ENCODE data around the gene GPD2. TPM values are rescaled to one million over a fixed set of nuclear protein-coding genes. Genes with fewer than 3 reads are reported as not detected.

The GPD2 gene
- total RNA-seq, 3 donors from 2014 or later (not counting 1 experiment from before 2014, with no cell fraction given), result 12.5 to 20.2 (median 18.3) TPM

DNA sequence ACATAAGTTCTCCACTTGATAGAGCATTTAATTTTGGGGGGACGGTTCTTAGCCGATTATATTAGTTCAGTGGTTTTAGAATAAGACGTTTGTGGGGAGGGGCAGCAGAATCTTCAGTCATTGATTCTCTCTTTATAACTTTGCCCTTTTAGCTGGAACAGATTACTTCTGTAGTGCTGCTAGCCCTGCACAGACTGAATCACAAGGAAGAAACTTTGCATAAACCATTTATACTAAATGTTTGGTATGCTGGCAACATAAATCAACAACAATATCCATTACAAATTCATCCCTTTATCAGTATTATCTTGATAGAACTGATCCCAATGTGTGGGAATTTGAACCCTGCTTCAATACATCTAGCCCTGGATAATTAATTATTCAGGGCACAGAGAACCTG lies 112.2 kb downstream of the GPD2 start:
- Histone ChIP-seq H3K9me3 (ENCODE audit: control insufficient read depth, insufficient read depth, low read length) (no peaks in the 10 kb centered on the region), H3K27me3 (ENCODE audit: control insufficient read depth, insufficient read depth, low read length) (no peaks in the 10 kb centered on the region), H3K36me3 (ENCODE audit: control insufficient read depth, insufficient read depth, low read length) (peaks cover 6% of the 10 kb centered on the region), H3K4me3 (ENCODE audit: low read length) (no peak overlapping the region), H3K27ac (ENCODE audit: low read length) (no peak overlapping the region), H3K4me1 (ENCODE audit: control insufficient read depth, insufficient read depth, low read length) (no peaks in the 10 kb centered on the region)
- 86% methylated on average over 3 of the region's 3 CpGs for WGBS (ENCODE audit: insufficient coverage)
- Mint-ChIP-seq H3K27ac (no peak overlapping the region), H3K9me3 (no peaks in the 10 kb centered on the region), H3K36me3 (no peaks in the 10 kb centered on the region), H3K4me3 (no peak overlapping the region), H3K27me3 (ENCODE audit: low read depth in 2 of 2) (no peaks in the 10 kb centered on the region), H3K4me1 (no peaks in the 10 kb centered on the region)
- TF ChIP-seq CTCF (IDR thresholded peaks at IDR 0.05), result no peak
- DNase-seq (no peak), ATAC-seq (no peak)
- intact Hi-C loops (cut with micrococcal nuclease), result no loop called here

DNA sequence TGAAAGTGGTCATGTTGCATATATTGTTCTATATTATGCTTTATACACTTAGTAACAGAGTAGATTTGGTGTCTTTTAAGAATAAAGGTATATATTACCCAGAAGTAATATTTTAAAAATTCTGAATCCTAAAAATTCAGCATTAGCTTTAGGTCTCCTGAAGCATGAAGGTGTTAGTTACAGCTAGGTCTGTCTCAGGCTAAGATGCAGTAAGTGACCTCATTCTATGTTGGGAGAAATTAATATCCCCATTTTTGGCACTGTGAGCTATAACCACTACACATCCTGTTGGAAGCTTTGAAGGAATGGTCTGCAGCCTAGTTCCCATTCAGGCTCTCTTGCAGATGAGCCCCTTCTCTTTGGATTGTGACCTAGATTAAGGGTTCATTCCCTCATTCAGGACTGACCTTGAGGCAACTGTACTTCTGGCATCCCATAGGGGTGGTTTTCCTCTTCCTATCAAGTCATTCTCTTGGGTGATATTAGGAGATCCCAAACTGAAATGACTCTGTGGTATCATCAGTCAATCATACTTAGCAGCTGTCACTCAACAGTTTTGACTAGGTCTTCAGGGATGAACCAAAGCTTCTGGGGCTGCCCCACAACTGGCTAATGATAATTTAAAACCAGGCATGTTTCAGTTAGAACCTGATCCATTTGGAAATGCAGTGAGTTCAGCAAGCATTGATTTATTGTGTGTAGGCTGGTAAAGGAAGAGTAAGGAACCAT lies 117.7 kb downstream of the GPD2 start:
- intact Hi-C loops (cut with micrococcal nuclease), result no loop called here
- Histone ChIP-seq H3K27ac (ENCODE audit: low read length) (no peak overlapping the region), H3K27me3 (ENCODE audit: control insufficient read depth, insufficient read depth, low read length) (no peaks in the 10 kb centered on the region), H3K36me3 (ENCODE audit: control insufficient read depth, insufficient read depth, low read length) (peaks cover 14% of the 10 kb centered on the region), H3K9me3 (ENCODE audit: control insufficient read depth, insufficient read depth, low read length) (no peaks in the 10 kb centered on the region), H3K4me3 (ENCODE audit: low read length) (no peak overlapping the region), H3K4me1 (ENCODE audit: control insufficient read depth, insufficient read depth, low read length) (no peaks in the 10 kb centered on the region)
- no peak for TF ChIP-seq CTCF (IDR thresholded peaks at IDR 0.05)
- ATAC-seq, result no peak
- H3K27ac Mint-ChIP-seq, result no peak overlapping the region
- no peak for DNase-seq
- no peaks in the 10 kb centered on the region for H3K9me3 Mint-ChIP-seq
- no peaks in the 10 kb centered on the region for H3K27me3 Mint-ChIP-seq (ENCODE audit: low read depth in 2 of 2)
- no peaks in the 10 kb centered on the region for H3K4me1 Mint-ChIP-seq
- peaks cover 12% of the 10 kb centered on the region for H3K36me3 Mint-ChIP-seq
- no peak overlapping the region for H3K4me3 Mint-ChIP-seq

GRCh38 chr2:156561326-156561725 lies 125.1 kb downstream of the GPD2 start:
- peaks cover 19 to 27% of the 10 kb centered on the region in 2 donors for H3K4me1 Mint-ChIP-seq
- DNase-seq (no peak), ATAC-seq (no peak)
- 100% methylated on average over 3 of the region's 3 CpGs for WGBS (ENCODE audit: insufficient coverage)
- Histone ChIP-seq H3K27ac (ENCODE audit: low read length) (no peak overlapping the region), H3K27me3 (ENCODE audit: control insufficient read depth, insufficient read depth, low read length) (no peaks in the 10 kb centered on the region), H3K36me3 (ENCODE audit: control insufficient read depth, insufficient read depth, low read length) (peaks cover 15% of the 10 kb centered on the region), H3K4me1 (ENCODE audit: control insufficient read depth, insufficient read depth, low read length) (no peaks in the 10 kb centered on the region), H3K9me3 (ENCODE audit: control insufficient read depth, insufficient read depth, low read length) (no peaks in the 10 kb centered on the region), H3K4me3 (ENCODE audit: low read length) (no peak overlapping the region)
- H3K27ac Mint-ChIP-seq, result no peak overlapping the region
- peaks cover 16% of the 10 kb centered on the region for H3K36me3 Mint-ChIP-seq
- H3K9me3 Mint-ChIP-seq, result no peaks in the 10 kb centered on the region
- H3K4me3 Mint-ChIP-seq, result no peak overlapping the region
- H3K27me3 Mint-ChIP-seq (ENCODE audit: low read depth in 2 of 2), result no peaks in the 10 kb centered on the region
- no peak for TF ChIP-seq CTCF (IDR thresholded peaks at IDR 0.05)
- intact Hi-C loops (cut with micrococcal nuclease), result no loop called here

GRCh38 chr2:156562124-156562523 lies 125.9 kb downstream of the GPD2 start:
- Mint-ChIP-seq H3K9me3 (no peaks in the 10 kb centered on the region), H3K27ac (no peak overlapping the region), H3K36me3 (peaks cover 19% of the 10 kb centered on the region), H3K27me3 (ENCODE audit: low read depth in 2 of 2) (no peaks in the 10 kb centered on the region), H3K4me3 (no peak overlapping the region), H3K4me1 (peaks cover 25 to 35% of the 10 kb centered on the region in 2 donors)
- ATAC-seq (no peak), DNase-seq (no peak)
- no CpG with 5 or more reads among the region's 1 CpG for WGBS (ENCODE audit: insufficient coverage)
- no peaks in the 10 kb centered on the region for H3K27me3 ChIP-seq (ENCODE audit: control insufficient read depth, insufficient read depth, low read length)
- no peaks in the 10 kb centered on the region for H3K9me3 ChIP-seq (ENCODE audit: control insufficient read depth, insufficient read depth, low read length)
- intact Hi-C loops (cut with micrococcal nuclease), result no loop called here
- H3K27ac ChIP-seq (ENCODE audit: low read length), result no peak overlapping the region
- H3K4me1 ChIP-seq (ENCODE audit: control insufficient read depth, insufficient read depth, low read length), result no peaks in the 10 kb centered on the region
- TF ChIP-seq CTCF (IDR thresholded peaks at IDR 0.05), result no peak
- H3K4me3 ChIP-seq (ENCODE audit: low read length), result no peak overlapping the region
- peaks cover 15% of the 10 kb centered on the region for H3K36me3 ChIP-seq (ENCODE audit: control insufficient read depth, insufficient read depth, low read length)
